HepG2 (cell line): ENCODE results near the gene CEP43. TPM values are rescaled to one million over a fixed set of nuclear protein-coding genes. Genes with fewer than 3 reads are reported as not detected.

ENCODE experiments used
- ASH2L ChIP-seq: fragments of 300-600, 200-600 bp; sonication (generic); IDR thresholded peaks from 2 replicates; pipeline ENCODE4 v1.7.0; 2017; ENCODE audit warnings: low read depth, mild to moderate bottlenecking, moderate library complexity, mixed read lengths, low read length; ENCODE audit not compliant: insufficient read length
- BRD4 ChIP-seq: sonication (generic); formaldehyde crosslinking; IDR thresholded peaks from 2 replicates; pipeline ENCODE4 v1.4.0; 2020; ENCODE audit warnings: missing genetic modification reagents
- ELF3 ChIP-seq: IDR thresholded peaks from 2 replicates; pipeline ENCODE4 v1.6.1; 2016; ENCODE audit warnings: missing genetic modification reagents, missing compliant biosample characterization
- FOXC1 ChIP-seq: sonication (generic); formaldehyde crosslinking; IDR thresholded peaks from 2 replicates; pipeline ENCODE4 v1.8.0; 2022; ENCODE audit warnings: mild to moderate bottlenecking, missing genetic modification reagents, borderline replicate concordance
- FOXK1 ChIP-seq: sonication (generic); formaldehyde crosslinking; IDR thresholded peaks from 2 replicates; pipeline ENCODE4 v1.4.0; 2020; ENCODE audit warnings: low read depth, missing genetic modification reagents, borderline replicate concordance
- HMGXB4 ChIP-seq, 2 experiments: sonication (generic) in 1 of 2; formaldehyde crosslinking in 1 of 2; IDR thresholded peaks; 2 replicates each; pipeline versions ENCODE4 v1.4.0 to v1.6.1; 2018 to 2020; ENCODE audit warnings: missing genetic modification reagents in 2 of 2, borderline replicate concordance in 1 of 2, low read depth in 1 of 2, mild to moderate bottlenecking in 1 of 2, missing biosample characterization in 1 of 2
- HNF4G ChIP-seq, 2 experiments: sonication (generic) in 1 of 2; formaldehyde crosslinking in 1 of 2; IDR thresholded peaks; 2 replicates each; pipeline versions ENCODE4 v1.4.0 to v1.6.1; 2011 to 2020; ENCODE audit warnings: borderline replicate concordance in 2 of 2, low read depth in 2 of 2, mild to moderate bottlenecking in 2 of 2, low read length in 1 of 2, missing genetic modification reagents in 1 of 2, moderate library complexity in 1 of 2
- MNT ChIP-seq: fragments of 450-650 bp; IDR thresholded peaks from 2 replicates; pipeline ENCODE4 v1.6.1; 2016
- MTERF4 ChIP-seq: sonication (generic); formaldehyde crosslinking; IDR thresholded peaks from 2 replicates; pipeline ENCODE4 v1.8.0; 2023; ENCODE audit warnings: mild to moderate bottlenecking, missing genetic modification reagents
- NKX3-1 ChIP-seq: sonication (generic); formaldehyde crosslinking; IDR thresholded peaks from 2 replicates; pipeline ENCODE4 v1.5.0; 2020; ENCODE audit warnings: missing genetic modification reagents
- NR2F6 ChIP-seq, 2 experiments: IDR thresholded peaks; 2 replicates each; pipeline ENCODE4 v1.6.1; 2016; ENCODE audit warnings: antibody characterized with exemption in 1 of 2, mild to moderate bottlenecking in 1 of 2
- SNAPC2 ChIP-seq: sonication (generic); formaldehyde crosslinking; IDR thresholded peaks from 2 replicates; pipeline ENCODE4 v1.8.1; 2022; ENCODE audit warnings: mild to moderate bottlenecking, missing genetic modification reagents
- U2AF1 ChIP-seq: fragments of 200-400 bp; formaldehyde crosslinking; optimal IDR thresholded peaks from 2 replicates; pipeline ENCODE3; 2017; ENCODE audit warnings: mild to moderate bottlenecking, low read depth, low read length
- ZMYM2 ChIP-seq: sonication (generic); formaldehyde crosslinking; IDR thresholded peaks from 2 replicates; pipeline ENCODE4 v1.8.0; 2022; ENCODE audit warnings: mild to moderate bottlenecking, missing genetic modification reagents
- ZNF260 ChIP-seq: sonication (generic); formaldehyde crosslinking; IDR thresholded peaks from 2 replicates; pipeline ENCODE4 v1.4.0; 2020; ENCODE audit warnings: missing genetic modification reagents, low read depth, mild to moderate bottlenecking, borderline replicate concordance
- ZNF383 ChIP-seq: sonication (generic); formaldehyde crosslinking; IDR thresholded peaks from 2 replicates; pipeline ENCODE4 v1.4.0; 2020; ENCODE audit warnings: missing genetic modification reagents, mild to moderate bottlenecking, borderline replicate concordance
- ZNF563 ChIP-seq: sonication (generic); formaldehyde crosslinking; IDR thresholded peaks from 2 replicates; pipeline ENCODE4 v1.8.0; 2022; ENCODE audit warnings: mild to moderate bottlenecking, moderate library complexity, missing genetic modification reagents
- ZNF597 ChIP-seq: sonication (generic); formaldehyde crosslinking; IDR thresholded peaks from 2 replicates; pipeline ENCODE4 v1.5.0; 2020; ENCODE audit warnings: missing genetic modification reagents
- ZNF792 ChIP-seq: IDR thresholded peaks from 2 replicates; pipeline ENCODE4 v1.6.1; 2016
- polyA plus RNA-seq, 8 experiments: library from polyadenylated mRNA; depleted of rRNA in 3 of 8; stranded (reverse) in 7 of 8; unstranded in 1 of 8; fragments of >200 nt; fragmentation: Illumina TruSeq in 4 of 8; extraction: Trizol in 4 of 8; gene quantifications; 2 replicates each; pipeline versions ENCODE4 v1.2.1 to v1.2.3, GENCODE V29; 2011 to 2016; ENCODE audit warnings: low read depth in 4 of 8, missing spikeins in 1 of 8, mixed read lengths in 1 of 8; ENCODE audit not compliant: insufficient read depth in 1 of 8
- total RNA-seq, 5 experiments: library from RNA; depleted of rRNA; stranded (reverse); fragments of >200 nt; fragmentation: Illumina TruSeq; extraction: Trizol; gene quantifications; 2 replicates each; pipeline ENCODE4 v1.2.3, GENCODE V29; 2016; ENCODE audit warnings: low read depth in 1 of 5
- TF ChIP-seq, protein P1 (sequence below): IDR thresholded peaks from 2 replicates; pipeline ENCODE4 v1.6.1; 2016; ENCODE audit warnings: missing genetic modification reagents, missing compliant biosample characterization
- TF ChIP-seq, protein P2 (sequence below): sonication (generic); formaldehyde crosslinking; IDR thresholded peaks from 2 replicates; pipeline ENCODE4 v1.8.1; 2022; ENCODE audit warnings: low read depth, mild to moderate bottlenecking, missing genetic modification reagents

The CEP43 gene
- total and polyA plus RNA-seq, 2 of the 13 experiments (the other 11 are each of a cell fraction or from before 2014, with no cell fraction given), result 29.3 to 73.9 TPM

GRCh38 chr6:166999884-167000253, 672 bp downstream of the CEP43 start (continued):
- TF ChIP-seq ZNF792 (no peak), ELF3 (0 out of 2 replicates have a peak, but pooled peaks have one; percentile 6), ASH2L (peak; percentile 37), ZNF563 (CRISPR knock-in tag) (no peak), HNF4G (IDR thresholded peaks at IDR 0.05; ENCODE audit: borderline replicate concordance, low read depth, low read length) (peak; percentile 79), HNF4G (CRISPR knock-in tag; IDR thresholded peaks at IDR 0.05; ENCODE audit: borderline replicate concordance, low read depth) (no peak), ZNF260 (CRISPR knock-in tag) (no peak), HMGXB4 (CRISPR knock-in tag; IDR thresholded peaks at IDR 0.05; ENCODE audit: borderline replicate concordance in 1 of 2, low read depth in 1 of 2) (no peak), ZNF597 (no peak), NR2F6 (IDR thresholded peaks at IDR 0.05) (peak; percentile 43; the same call in 1 of the 2 replicates), NR2F6 (CRISPR knock-in tag; IDR thresholded peaks at IDR 0.05) (peak; percentile 80), U2AF1 (no peak), FOXC1 (CRISPR knock-in tag) (no peak), FOXK1 (CRISPR knock-in tag) (no peak), MNT (0 out of 2 replicates have a peak, but pooled peaks have one; percentile 20), BRD4 (CRISPR knock-in tag) (no peak), ZMYM2 (no peak), SNAPC2 (no peak), MTERF4 (no peak), ZNF383 (CRISPR knock-in tag) (no peak), NKX3-1 (no peak)
- TF ChIP-seq, protein P1, sequence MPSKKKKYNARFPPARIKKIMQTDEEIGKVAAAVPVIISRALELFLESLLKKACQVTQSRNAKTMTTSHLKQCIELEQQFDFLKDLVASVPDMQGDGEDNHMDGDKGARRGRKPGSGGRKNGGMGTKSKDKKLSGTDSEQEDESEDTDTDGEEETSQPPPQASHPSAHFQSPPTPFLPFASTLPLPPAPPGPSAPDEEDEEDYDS, result no peak
- TF ChIP-seq, protein P2, sequence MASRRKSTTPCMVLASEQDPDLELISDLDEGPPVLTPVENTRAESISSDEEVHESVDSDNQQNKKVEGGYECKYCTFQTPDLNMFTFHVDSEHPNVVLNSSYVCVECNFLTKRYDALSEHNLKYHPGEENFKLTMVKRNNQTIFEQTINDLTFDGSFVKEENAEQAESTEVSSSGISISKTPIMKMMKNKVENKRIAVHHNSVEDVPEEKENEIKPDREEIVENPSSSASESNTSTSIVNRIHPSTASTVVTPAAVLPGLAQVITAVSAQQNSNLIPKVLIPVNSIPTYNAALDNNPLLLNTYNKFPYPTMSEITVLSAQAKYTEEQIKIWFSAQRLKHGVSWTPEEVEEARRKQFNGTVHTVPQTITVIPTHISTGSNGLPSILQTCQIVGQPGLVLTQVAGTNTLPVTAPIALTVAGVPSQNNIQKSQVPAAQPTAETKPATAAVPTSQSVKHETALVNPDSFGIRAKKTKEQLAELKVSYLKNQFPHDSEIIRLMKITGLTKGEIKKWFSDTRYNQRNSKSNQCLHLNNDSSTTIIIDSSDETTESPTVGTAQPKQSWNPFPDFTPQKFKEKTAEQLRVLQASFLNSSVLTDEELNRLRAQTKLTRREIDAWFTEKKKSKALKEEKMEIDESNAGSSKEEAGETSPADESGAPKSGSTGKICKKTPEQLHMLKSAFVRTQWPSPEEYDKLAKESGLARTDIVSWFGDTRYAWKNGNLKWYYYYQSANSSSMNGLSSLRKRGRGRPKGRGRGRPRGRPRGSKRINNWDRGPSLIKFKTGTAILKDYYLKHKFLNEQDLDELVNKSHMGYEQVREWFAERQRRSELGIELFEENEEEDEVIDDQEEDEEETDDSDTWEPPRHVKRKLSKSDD (CRISPR knock-in tag), result no peak
